HG03159 (cell line): ENCODE data around the gene PPARGC1A.

Experiments
- ATAC-seq: cut with Tn5 transposase; IDR thresholded peaks from one replicate; pipeline ENCODE4 v1.9.1; 2021; ENCODE audit warnings: mild to moderate bottlenecking, moderate library complexity; ENCODE audit not compliant: unreplicated experiment

The PPARGC1A gene, protein sequence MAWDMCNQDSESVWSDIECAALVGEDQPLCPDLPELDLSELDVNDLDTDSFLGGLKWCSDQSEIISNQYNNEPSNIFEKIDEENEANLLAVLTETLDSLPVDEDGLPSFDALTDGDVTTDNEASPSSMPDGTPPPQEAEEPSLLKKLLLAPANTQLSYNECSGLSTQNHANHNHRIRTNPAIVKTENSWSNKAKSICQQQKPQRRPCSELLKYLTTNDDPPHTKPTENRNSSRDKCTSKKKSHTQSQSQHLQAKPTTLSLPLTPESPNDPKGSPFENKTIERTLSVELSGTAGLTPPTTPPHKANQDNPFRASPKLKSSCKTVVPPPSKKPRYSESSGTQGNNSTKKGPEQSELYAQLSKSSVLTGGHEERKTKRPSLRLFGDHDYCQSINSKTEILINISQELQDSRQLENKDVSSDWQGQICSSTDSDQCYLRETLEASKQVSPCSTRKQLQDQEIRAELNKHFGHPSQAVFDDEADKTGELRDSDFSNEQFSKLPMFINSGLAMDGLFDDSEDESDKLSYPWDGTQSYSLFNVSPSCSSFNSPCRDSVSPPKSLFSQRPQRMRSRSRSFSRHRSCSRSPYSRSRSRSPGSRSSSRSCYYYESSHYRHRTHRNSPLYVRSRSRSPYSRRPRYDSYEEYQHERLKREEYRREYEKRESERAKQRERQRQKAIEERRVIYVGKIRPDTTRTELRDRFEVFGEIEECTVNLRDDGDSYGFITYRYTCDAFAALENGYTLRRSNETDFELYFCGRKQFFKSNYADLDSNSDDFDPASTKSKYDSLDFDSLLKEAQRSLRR

DNA sequence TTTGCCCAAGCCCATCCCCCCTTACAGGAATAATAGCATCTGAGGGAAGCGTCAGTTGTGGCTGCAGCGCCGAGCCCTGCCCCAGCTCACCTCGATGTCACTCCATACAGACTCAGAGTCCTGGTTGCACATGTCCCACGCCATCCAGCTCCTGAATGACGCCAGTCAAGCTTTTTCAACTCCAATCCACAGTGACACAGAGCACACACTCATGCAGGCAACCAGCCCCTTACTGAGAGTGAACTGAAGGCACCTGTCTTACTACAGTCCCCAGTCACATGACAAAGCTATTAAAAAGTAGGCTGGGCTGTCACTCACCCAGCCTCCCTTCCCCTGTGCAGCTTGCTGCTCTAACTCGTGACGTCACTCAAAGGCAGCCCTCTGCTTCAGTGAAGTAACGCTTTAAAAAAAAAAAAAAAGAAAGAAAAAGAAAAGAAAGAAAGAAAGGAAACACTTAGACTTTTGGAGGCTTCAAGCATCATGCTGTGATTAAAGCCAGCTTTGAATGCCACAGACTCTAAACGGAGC is at the start of gene PPARGC1A:
TSS of gene PPARGC1A (minus strand) at position 234 of the 528 bp plus-strand sequence. CDS start at position 144, 90 bp downstream.
- ATAC-seq, result no peak

DNA sequence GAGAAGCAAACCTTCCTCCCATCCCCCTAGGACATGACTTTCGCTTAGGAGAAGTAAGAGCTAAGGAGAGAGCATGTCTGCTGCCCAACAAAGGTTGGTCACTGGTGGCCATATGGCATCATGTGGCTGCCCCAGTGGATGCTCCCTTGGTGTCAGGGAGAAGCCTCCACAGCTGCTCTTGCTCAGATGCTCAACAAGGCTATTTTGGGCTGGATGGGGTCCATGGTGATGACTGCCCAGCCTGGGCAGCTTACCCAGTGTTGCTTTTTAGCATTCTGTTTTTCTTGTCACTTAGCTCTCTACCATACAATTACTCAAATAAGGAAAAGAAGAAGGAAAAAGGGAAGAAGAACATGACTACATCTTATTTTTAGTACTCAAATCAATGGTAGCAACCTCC is 48.9 kb upstream of the PPARGC1A start:
- no peak for ATAC-seq

DNA sequence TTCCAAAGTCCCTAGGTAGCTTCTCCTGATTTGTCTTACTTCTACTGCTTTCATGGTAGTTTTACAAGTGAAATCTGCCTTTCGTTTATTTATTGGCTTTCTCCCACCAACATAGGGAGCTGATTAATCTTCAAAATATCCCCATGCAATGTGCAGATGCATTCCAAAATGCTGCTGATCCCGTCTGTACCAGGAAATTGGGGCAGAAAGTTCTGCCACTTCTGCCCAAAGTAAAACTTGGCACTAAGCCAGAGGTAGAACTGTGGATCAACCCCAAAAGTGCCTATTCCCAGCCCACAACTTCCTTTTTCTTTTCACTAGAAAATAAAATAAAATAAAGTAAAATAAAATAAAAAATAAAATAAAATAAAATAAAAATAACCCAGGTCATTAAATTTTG is 47.3 kb upstream of the PPARGC1A start:
- ATAC-seq, result no peak

DNA sequence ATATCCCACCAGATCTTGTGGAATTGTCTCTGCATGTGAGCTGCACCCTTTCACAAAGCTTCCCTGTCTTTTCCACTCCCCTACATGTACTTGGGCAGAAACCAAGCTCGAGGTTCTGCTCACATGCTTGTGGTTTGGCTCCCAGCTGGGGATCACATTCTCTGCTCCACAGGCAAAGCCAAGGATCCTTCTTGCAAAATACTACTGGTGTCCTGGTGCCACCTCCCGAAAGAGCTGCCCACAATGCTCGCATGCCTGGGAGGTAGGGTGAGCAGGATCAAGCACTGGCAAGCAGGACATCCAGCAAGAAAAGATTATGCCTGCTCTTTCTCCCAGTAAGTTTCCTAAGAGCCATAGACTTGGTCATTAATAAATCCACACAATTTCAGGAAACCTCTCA is 45.1 kb upstream of the PPARGC1A start:
- ATAC-seq, result no peak

DNA sequence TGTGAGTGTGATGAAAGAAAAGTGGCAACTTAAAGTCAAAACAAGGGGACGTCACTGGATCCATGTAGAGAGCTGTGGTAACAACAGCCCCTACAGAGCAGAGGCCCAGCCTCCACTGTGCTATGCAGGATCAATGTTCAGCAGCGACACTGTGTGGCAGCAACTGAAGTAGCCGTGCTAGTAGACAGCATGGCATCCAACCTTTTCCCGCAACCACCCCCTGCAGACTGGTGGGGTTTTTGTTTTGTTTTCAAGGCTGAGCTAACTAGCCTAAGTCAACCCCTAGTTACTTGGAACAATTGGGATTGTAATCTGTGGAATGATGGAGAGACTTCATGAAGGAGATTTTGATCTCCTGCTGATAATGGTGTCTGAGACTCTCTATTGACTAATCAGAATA is 44.4 kb upstream of the PPARGC1A start:
- no peak for ATAC-seq

DNA sequence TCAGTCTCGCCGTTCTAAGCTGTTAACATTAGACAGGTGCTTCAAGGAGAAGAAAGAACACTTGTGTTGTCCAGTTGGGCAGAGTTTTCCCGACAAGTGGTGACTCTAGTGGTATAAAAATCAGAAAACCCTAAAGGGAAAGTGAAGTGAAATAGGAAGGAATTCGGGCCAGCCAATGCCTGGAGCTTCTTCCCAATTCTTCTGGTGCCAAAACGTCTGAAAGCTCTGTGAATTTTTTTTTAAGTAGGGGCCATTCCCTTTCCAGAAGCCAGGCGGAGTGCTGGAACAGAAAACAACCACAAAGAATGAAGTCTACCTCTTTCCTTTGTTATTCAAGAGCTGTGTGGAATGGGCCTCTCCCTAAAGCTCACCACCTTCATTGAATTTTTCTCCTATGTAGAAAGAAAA is 43.1 kb upstream of the PPARGC1A start:
- ATAC-seq, result no peak

DNA sequence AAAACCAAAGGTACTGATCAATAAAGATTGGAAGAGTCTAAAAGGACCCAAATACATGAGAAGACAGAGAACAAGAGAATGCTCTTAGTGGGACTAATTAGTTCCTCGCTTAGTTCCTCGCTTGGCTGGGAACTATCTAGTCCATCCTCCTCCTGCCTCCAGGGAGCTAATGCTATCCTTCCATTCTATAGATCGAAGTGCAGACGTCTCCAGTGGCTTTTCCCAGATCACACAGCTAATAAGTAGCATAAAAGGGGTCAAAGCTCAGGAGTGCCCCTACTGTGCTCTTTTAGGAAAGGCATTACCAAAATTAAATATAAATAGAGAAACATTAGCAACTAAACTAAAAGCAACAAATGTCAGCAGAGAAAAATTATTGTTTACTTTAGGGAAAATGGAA is 42.3 kb upstream of the PPARGC1A start:
- no peak for ATAC-seq

DNA sequence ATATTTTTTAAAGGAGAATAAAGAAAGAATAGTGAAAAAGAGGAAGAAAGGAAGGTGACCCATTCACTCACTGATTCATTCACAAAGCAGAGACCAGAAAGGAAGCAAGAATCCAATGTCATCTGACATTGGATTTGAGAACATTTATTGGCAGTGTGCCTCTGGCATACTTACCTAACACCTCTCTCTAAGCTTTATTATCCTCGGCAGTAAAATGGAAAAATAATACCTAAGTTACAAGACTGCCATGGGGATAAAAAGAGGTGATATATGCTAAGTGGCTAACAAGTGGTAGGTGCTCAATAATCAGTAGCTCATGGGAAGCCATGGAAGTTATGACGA is 41.6 kb upstream of the PPARGC1A start:
- no peak for ATAC-seq

DNA sequence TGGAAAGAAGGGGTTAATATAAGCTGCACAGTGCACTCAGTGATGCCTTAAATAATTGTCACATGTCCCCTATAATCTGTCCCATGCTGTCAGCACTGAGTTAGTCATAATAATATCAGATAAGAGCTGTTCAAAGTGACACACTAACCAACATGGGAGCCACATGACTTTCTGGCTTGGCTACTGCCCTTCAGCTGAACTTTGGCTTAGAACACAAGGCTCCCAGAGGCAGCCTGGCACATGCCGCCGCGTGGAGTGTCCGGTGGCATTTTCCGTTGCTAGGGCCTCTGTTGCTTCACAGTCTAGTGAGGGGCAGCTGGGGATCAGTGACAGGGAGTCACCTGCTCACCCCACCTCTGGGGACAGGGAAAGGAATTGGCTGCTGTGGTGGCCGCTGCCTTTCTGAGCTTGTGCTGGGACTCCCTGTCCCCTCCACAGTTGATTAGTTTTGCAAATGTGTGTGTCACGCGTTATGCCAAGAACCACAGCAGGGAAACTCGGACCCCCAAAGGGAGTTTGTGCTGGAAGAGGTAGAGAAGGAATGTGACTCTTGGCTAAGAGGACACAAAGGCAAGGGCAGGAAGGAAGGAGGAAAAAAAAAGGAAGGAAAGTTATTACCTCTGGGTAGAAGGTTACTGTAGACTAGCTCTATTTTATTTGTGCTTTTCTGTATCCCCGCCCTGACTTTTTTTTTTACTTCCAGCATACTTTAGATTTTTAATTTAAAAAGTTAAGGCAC is 41.1 kb upstream of the PPARGC1A start:
- no peak for ATAC-seq

DNA sequence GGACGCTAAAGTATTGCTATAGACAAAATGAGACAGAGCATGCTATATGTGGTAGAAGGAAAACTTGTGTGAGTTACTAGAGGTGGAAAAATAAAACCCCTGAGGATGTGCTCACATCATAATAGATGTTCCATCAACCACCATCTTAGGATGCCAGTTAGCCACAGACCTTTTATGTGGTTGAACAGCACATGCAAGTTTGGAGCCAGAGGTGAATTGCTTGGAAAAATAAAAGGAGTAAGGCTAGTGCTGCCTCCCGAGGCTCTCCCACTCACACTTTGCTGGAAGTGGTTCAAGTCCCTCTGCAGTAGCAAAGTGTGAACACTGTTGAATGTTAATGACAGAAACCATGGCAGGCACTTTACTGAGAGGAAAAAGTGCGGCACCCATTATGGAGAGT is 39.4 kb upstream of the PPARGC1A start:
- no peak for ATAC-seq

DNA sequence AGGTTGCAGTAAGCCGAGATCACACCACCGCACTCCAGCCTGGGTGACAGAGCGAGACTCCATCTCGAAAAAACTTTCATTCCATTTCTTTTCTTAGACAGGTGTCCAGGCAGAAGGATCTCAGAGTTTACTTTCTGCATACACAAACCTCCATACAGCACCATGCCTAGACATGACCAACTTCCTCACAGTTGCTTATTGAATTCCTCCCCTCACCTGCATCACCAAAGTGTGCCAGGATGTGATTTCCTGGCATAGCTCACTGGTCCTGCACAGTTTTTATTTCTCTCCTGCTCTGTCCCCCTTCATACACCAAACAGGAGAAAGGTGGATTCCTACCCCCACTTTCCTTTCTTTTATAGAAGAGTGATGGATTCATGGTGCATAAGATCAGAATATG is 34.7 kb upstream of the PPARGC1A start:
- no peak for ATAC-seq

DNA sequence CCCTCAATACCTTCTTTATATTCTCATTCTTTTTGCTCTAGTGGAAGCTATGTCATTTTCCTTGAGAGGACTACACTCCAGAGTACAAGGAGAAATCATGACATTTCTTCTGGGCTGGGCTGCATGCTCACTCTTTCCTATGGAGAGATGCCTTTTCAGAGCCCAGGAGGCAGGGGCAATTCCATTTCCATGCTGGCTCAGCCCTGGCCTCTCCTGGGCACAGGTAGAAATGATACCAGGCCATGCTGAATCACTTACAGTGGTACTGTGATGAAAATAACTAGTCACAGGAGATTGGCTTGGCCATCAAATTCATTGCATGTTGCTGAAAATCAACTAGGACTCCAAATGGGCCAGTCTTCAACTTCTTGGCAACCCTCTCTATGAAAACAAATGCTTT is 34.0 kb upstream of the PPARGC1A start:
- no peak for ATAC-seq

DNA sequence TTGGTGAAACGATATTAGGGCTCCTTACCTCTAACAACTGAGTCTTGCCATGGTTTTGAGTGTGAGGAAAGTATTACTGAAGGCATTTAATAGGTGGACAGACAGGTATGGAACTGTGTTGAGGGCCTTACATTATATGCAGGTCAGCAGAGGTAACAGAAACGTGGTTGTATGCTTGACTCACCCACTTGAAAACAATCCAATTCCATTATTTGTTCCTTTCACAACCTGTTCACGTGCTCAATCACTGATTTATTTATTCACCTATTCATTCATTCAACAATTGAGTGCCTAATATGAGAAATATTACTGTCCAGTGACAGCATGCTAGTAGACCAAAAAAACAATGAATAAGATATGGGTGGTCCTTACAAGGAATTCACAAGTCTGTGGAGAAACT is 33.3 kb upstream of the PPARGC1A start:
- ATAC-seq, result no peak

DNA sequence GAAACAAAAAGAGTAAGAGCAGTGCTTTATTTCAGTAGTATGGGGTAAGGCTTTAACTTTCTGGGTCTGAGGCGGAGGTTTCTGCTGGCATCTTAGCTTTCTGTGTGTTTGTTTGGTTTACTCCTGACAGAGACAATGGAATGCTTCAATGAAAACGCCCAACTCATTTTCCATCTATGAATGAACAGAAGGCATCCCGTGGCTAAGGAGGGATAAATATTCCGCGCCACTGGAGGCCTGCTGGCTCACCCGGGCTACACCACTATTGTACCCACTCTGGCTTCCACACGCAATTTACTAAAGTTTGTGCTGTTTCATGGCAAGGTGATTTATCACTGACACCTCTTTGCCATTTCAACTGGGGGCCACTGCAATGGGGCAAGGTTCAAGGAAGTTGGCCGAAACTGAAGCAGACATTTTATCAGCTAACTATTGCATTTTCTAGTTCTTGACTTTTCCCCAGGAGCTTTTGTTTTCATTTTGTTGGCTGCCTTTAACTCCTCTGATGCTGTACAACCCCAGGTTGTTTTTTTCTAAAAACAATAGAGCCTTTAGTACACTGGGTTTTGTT is 32.8 kb upstream of the PPARGC1A start:
- no peak for ATAC-seq

DNA sequence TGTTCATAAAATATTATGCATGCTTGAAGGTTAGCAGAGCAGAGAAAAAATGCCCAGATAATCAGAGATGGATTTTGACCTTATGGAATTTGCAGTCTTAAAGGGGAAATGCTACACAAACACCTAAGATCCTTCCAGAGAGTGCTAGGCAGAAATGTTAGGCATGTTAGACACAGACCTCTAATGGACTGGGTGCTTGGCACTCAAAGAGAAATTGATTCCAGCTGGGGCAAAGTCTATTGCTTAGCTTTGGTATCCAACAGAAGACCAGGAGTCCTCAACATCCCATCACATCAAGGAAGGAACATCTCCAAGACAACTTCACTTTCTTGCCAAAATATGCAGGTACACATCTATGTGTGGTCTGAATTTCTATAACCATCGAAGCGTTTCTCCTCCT is 32.2 kb upstream of the PPARGC1A start:
- ATAC-seq, result no peak

DNA sequence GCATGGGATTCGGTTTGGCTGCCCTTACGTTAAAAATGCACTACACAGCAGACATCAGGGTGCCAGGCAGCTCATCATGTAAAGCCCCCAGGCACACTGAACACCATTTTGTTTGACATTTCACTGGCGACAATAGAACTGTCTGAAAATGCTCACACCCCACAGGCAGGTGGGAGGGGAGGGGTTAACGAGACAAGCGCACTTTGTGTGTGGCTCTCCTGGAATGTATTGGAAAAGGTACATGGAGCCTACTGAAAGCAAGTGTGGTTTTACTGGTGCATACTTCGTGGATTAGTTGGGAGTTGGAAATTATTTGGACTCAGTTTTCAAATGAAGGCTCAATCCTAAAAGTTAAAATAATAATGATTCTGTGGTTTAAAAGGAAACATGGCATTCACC is 31.6 kb upstream of the PPARGC1A start:
- ATAC-seq, result no peak

DNA sequence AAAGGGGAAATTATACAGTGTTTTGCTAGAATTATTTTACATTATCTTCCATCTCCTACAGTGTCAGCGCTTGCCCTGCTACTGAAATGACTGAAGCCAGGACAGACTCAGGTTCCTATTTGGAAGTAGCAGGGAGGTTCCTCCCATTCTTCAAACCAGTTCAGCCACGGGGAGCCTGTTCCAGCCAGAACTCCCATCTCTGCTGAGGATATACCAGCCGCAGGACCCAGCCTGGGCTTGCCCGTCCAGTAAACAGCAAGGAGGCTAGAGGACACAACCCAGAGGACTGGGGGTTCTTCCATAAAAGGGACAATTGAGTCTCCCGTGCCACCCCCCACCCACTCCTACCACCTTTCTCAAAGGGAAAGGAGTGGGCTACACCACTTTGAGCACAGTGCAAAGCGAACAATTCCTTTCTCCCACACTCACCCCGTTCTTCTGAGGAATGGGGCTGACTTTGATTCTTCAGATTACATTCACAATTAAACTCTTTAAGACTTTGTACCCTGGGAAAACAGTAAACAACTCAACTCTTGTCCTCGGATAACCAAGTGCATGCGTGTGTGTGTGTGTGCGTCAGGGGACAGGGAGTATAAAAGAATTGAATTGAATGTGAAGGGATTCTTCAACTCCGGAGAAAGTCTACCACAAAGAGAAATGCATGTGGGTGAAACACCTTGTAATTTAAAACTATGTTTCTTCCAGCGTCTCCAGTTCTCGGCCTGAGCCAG is 31.0 kb upstream of the PPARGC1A start:
- ATAC-seq, result no peak

DNA sequence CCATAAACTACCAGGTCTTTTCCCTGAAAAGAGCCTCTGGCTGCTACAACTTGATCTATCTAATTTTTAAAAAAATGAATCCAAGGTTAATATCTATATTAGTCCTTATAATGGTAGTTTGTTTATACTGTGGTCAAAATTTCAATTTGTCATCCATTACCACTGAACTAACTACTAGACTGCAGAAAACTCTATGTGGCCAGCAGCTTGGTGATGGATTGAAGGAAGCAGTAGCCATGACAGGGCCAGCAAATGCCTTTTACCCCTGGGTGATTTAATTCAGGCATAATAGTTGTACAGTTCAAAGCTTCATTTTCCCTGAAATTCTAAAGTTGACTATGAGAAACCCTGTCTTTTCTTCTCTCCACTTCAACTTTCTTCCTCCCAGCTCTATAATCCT is 30.4 kb upstream of the PPARGC1A start:
- ATAC-seq, result no peak

DNA sequence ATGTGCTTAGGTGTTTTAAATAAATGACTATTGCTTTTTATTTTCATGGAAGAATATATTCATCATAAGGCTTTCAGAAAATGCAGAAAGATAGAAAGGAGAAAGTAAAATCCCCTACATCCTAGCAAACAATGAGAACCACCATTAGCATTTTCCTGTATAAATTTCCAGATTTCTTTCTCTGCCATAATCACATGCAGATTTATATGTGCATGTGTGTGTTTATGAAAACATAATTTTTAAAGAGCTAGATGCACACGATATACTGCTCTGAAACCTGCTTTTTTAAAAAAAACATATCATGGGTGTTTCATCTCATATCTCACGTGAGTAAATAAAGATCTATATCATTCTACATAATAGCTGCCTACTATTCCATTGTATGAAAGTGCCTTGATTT is 26.4 kb upstream of the PPARGC1A start:
- ATAC-seq, result no peak

DNA sequence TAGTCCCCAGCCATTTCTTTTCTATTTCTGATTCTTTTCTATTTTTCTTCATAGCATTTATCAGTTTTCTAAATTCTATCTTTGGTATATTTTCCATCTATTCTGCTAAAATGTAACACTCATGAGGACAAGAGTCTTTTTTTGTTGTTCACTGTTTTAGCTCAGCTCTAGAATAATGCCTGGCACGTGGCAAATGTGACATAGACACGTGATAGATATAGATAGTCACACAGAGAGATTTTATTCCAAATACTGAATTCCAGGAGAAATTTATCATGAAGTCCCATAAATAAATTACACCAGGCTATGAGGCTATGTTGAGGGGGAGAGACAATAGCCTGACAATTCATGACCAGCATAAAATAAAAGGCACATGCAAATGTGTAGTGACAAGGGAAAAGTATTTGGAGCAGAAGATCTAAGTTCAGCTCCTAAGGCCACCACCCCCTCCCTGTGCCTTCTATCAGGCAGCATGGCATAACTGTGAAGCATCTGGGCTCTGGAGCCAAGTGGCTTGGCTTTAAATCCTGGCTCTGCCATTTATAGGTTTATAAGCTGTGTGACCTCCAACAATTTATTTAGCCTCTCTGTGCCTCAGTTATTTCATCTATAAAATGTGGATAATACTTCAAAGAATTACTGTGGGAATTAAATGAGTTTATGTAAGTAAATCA is 25.7 kb upstream of the PPARGC1A start:
- no peak for ATAC-seq
